ENCODE measurements around the gene WNT10A. TPM values are rescaled to one million over a fixed set of nuclear protein-coding genes. Genes with fewer than 3 reads are reported as not detected.

The WNT10A gene
- total RNA-seq, 2 donors from 2014 or later: 1.0 to 49.8 TPM

- Mint-ChIP-seq H3K27ac (no peak overlapping the region), H3K9me3 (no peaks in the 10 kb centered on the region), H3K36me3 (ENCODE audit: low read depth) (peaks cover 47% of the 10 kb centered on the region), H3K27me3 (no peaks in the 10 kb centered on the region), H3K4me1 (peaks cover 29% of the 10 kb centered on the region), H3K4me3 (no peak overlapping the region)
- no peak for ATAC-seq (replicated peaks)
Measured at GRCh38 chr2:218888341-218888740, 7.7 kb downstream of the WNT10A start.

GRCh38 chr2:218889937-218890336 is 9.3 kb downstream of the WNT10A start:
- peaks cover 33% of the 10 kb centered on the region for H3K4me1 Mint-ChIP-seq
- no peak overlapping the region for H3K4me3 Mint-ChIP-seq
- no peaks in the 10 kb centered on the region for H3K9me3 Mint-ChIP-seq
- ATAC-seq (replicated peaks): no peak
- peaks cover 48% of the 10 kb centered on the region for H3K36me3 Mint-ChIP-seq (ENCODE audit: low read depth)
- no peak overlapping the region for H3K27ac Mint-ChIP-seq
- no peaks in the 10 kb centered on the region for H3K27me3 Mint-ChIP-seq

- Mint-ChIP-seq H3K27me3 (no peaks in the 10 kb centered on the region), H3K27ac (peak overlapping the region; percentile 95), H3K4me1 (peaks cover 31% of the 10 kb centered on the region), H3K36me3 (ENCODE audit: low read depth) (peaks cover 43% of the 10 kb centered on the region), H3K4me3 (no peak overlapping the region), H3K9me3 (no peaks in the 10 kb centered on the region)
- no peak for ATAC-seq (replicated peaks)
Measured at GRCh38 chr2:218890369-218890768, 9.7 kb downstream of the WNT10A start.

GRCh38 chr2:218891275-218892135 is 10.9 kb downstream of the WNT10A start:
- no peak for ATAC-seq (replicated peaks)
- Mint-ChIP-seq H3K4me1 (peaks cover 32% of the 10 kb centered on the region), H3K4me3 (peak overlapping the region; percentile 85)

GRCh38 chr2:218892693-218893348 is 12.2 kb downstream of the WNT10A start:
- ATAC-seq (replicated peaks): peak; percentile 61
- Mint-ChIP-seq H3K36me3 (ENCODE audit: low read depth) (peaks cover 46% of the 10 kb centered on the region), H3K27me3 (no peaks in the 10 kb centered on the region), H3K4me3 (peak overlapping the region; percentile 85), H3K4me1 (peaks cover 32% of the 10 kb centered on the region), H3K27ac (peak overlapping the region; percentile 95), H3K9me3 (no peaks in the 10 kb centered on the region)

More at GRCh38 chr2:218891275-218892135, 10.9 kb downstream of the WNT10A start:
- H3K27me3 Mint-ChIP-seq: no peaks in the 10 kb centered on the region
- H3K36me3 Mint-ChIP-seq (ENCODE audit: low read depth): peaks cover 44% of the 10 kb centered on the region
- H3K27ac Mint-ChIP-seq: peak overlapping the region; percentile 95
- H3K9me3 Mint-ChIP-seq: no peaks in the 10 kb centered on the region

GRCh38 chr2:218893349-218894150 is 12.9 kb downstream of the WNT10A start:
- H3K27me3 Mint-ChIP-seq: peaks cover 1% of the 10 kb centered on the region
- ATAC-seq (replicated peaks): no peak
- H3K9me3 Mint-ChIP-seq: no peaks in the 10 kb centered on the region
- H3K4me1 Mint-ChIP-seq: peaks cover 39% of the 10 kb centered on the region
- H3K27ac Mint-ChIP-seq: peak overlapping the region; percentile 95
- H3K36me3 Mint-ChIP-seq (ENCODE audit: low read depth): peaks cover 46% of the 10 kb centered on the region
- peak overlapping the region; percentile 85 for H3K4me3 Mint-ChIP-seq

- peaks cover 4% of the 10 kb centered on the region for H3K27me3 Mint-ChIP-seq
- no peaks in the 10 kb centered on the region for H3K9me3 Mint-ChIP-seq
- no peak for ATAC-seq (replicated peaks)
- peaks cover 41% of the 10 kb centered on the region for H3K4me1 Mint-ChIP-seq
- peak overlapping the region; percentile 95 for H3K27ac Mint-ChIP-seq
- peaks cover 46% of the 10 kb centered on the region for H3K36me3 Mint-ChIP-seq (ENCODE audit: low read depth)
- peak overlapping the region; percentile 85 for H3K4me3 Mint-ChIP-seq
Measured at GRCh38 chr2:218894151-218894879, 13.7 kb downstream of the WNT10A start.

- H3K4me1 Mint-ChIP-seq: peaks cover 41% of the 10 kb centered on the region
- peaks cover 4% of the 10 kb centered on the region for H3K27me3 Mint-ChIP-seq
- H3K9me3 Mint-ChIP-seq: no peaks in the 10 kb centered on the region
- peak overlapping the region; percentile 95 for H3K27ac Mint-ChIP-seq
- peak overlapping the region; percentile 85 for H3K4me3 Mint-ChIP-seq
- H3K36me3 Mint-ChIP-seq (ENCODE audit: low read depth): peaks cover 46% of the 10 kb centered on the region
- ATAC-seq (replicated peaks): no peak
Measured at GRCh38 chr2:218894880-218895157, 14.2 kb downstream of the WNT10A start.

- Mint-ChIP-seq H3K27me3 (peaks cover 4% of the 10 kb centered on the region), H3K9me3 (no peaks in the 10 kb centered on the region), H3K4me1 (peaks cover 41% of the 10 kb centered on the region), H3K36me3 (ENCODE audit: low read depth) (peaks cover 46% of the 10 kb centered on the region), H3K27ac (peak overlapping the region; percentile 95), H3K4me3 (peak overlapping the region; percentile 85)
- no peak for ATAC-seq (replicated peaks)
Measured at GRCh38 chr2:218895326-218895725, 14.7 kb downstream of the WNT10A start.

GRCh38 chr2:218895759-218896500 is 15.3 kb downstream of the WNT10A start:
- Mint-ChIP-seq H3K27ac (peak overlapping the region; percentile 95), H3K36me3 (ENCODE audit: low read depth) (peaks cover 41% of the 10 kb centered on the region), H3K27me3 (peaks cover 9% of the 10 kb centered on the region), H3K9me3 (no peaks in the 10 kb centered on the region), H3K4me1 (peaks cover 41% of the 10 kb centered on the region), H3K4me3 (peak overlapping the region; percentile 85)
- peak; percentile 27 for ATAC-seq (replicated peaks)

- peak; percentile 73 for ATAC-seq (replicated peaks)
- peaks cover 12% of the 10 kb centered on the region for H3K27me3 Mint-ChIP-seq
- peak overlapping the region; percentile 95 for H3K27ac Mint-ChIP-seq
- H3K4me3 Mint-ChIP-seq: peak overlapping the region; percentile 85
- H3K4me1 Mint-ChIP-seq: peaks cover 32% of the 10 kb centered on the region
- H3K36me3 Mint-ChIP-seq (ENCODE audit: low read depth): peaks cover 33% of the 10 kb centered on the region
- H3K9me3 Mint-ChIP-seq: no peaks in the 10 kb centered on the region
Measured at GRCh38 chr2:218896501-218897393, 16.1 kb downstream of the WNT10A start.

GRCh38 chr2:218897394-218898108 is 16.9 kb downstream of the WNT10A start:
- H3K4me3 Mint-ChIP-seq: peak overlapping the region; percentile 85
- H3K36me3 Mint-ChIP-seq (ENCODE audit: low read depth): peaks cover 30% of the 10 kb centered on the region
- peaks cover 30% of the 10 kb centered on the region for H3K4me1 Mint-ChIP-seq
- H3K27ac Mint-ChIP-seq: peak overlapping the region; percentile 83
- H3K9me3 Mint-ChIP-seq: no peaks in the 10 kb centered on the region
- ATAC-seq (replicated peaks): no peak
- H3K27me3 Mint-ChIP-seq: peaks cover 19% of the 10 kb centered on the region
